SK-N-SH treated with all-trans-retinoic acid at 6 μM for 48 hours (cell line): ENCODE data around the gene ZC3H14.

Experiments used
- ATAC-seq: fragments of 200-7000 bp; cut with Tn5 transposase; 3 replicates; pipeline ENCODE4 v1.9.1; 2020; ENCODE audit warnings: mild to moderate bottlenecking, moderate library complexity
- ARNTL ChIP-seq: fragments of 450-650 bp; formaldehyde crosslinking; IDR thresholded peaks from 2 replicates; pipeline ENCODE4 v1.5.0; 2020; ENCODE audit warnings: low read depth, mild to moderate bottlenecking, moderate library complexity, borderline replicate concordance
- BACH2 ChIP-seq: fragments of 250-450 bp; sonication (Bioruptor Pico); IDR thresholded peaks from 2 replicates; pipeline ENCODE4 v1.9.0; 2021; ENCODE audit warnings: mild to moderate bottlenecking, borderline replicate concordance
- CSDC2 ChIP-seq: fragments of 250-450 bp; sonication (Bioruptor Pico); IDR thresholded peaks from 2 replicates; pipeline ENCODE4 v1.5.0; 2020; ENCODE audit warnings: mild to moderate bottlenecking, moderate library complexity
- ESRRG ChIP-seq: fragments of 250-450 bp; sonication (Bioruptor Pico); IDR thresholded peaks from 2 replicates; pipeline ENCODE4 v1.6.1; 2021; ENCODE audit warnings: mild to moderate bottlenecking
- GLIS3 ChIP-seq: fragments of 250-450 bp; sonication (Bioruptor Pico); IDR thresholded peaks from 2 replicates; pipeline ENCODE4 v1.5.0; 2020; ENCODE audit warnings: mild to moderate bottlenecking, moderate library complexity
- ISL1 ChIP-seq: fragments of 250-450 bp; sonication (Bioruptor Pico); IDR thresholded peaks from 2 replicates; pipeline ENCODE4 v2.1.2; 2022; ENCODE audit warnings: mild to moderate bottlenecking, moderate library complexity
- OSR1 ChIP-seq: fragments of 250-450 bp; sonication (Bioruptor Pico); IDR thresholded peaks from 2 replicates; pipeline ENCODE4 v1.8.0; 2022; ENCODE audit warnings: moderate library complexity, mild to moderate bottlenecking, inconsistent platforms
- PPARA ChIP-seq: fragments of 250-450 bp; sonication (Bioruptor Pico); IDR thresholded peaks from 2 replicates; pipeline ENCODE4 v1.5.0; 2020; ENCODE audit warnings: mild to moderate bottlenecking, borderline replicate concordance
- SNAI2 ChIP-seq: fragments of 250-450 bp; sonication (Bioruptor Pico); IDR thresholded peaks from 2 replicates; pipeline ENCODE4 v1.5.0; 2020; ENCODE audit warnings: mild to moderate bottlenecking, moderate library complexity
- TCF4 ChIP-seq: fragments of 250-450 bp; sonication (Bioruptor Pico); IDR thresholded peaks from 2 replicates; pipeline ENCODE4 v1.8.0; 2021; ENCODE audit warnings: mild to moderate bottlenecking, moderate library complexity, borderline replicate concordance
- TOX ChIP-seq: fragments of 250-450 bp; sonication (Bioruptor Pico); IDR thresholded peaks from 2 replicates; pipeline ENCODE4 v1.8.0; 2021; ENCODE audit warnings: mild to moderate bottlenecking, moderate library complexity, borderline replicate concordance
- ZC3H10 ChIP-seq: fragments of 250-450 bp; sonication (Bioruptor Pico); IDR thresholded peaks from 2 replicates; pipeline ENCODE4 v1.5.1; 2021; ENCODE audit warnings: mild to moderate bottlenecking, moderate library complexity
- ZFP3 ChIP-seq: fragments of 250-450 bp; sonication (Bioruptor Pico); IDR thresholded peaks from 2 replicates; pipeline ENCODE4 v1.5.0; 2020; ENCODE audit warnings: mild to moderate bottlenecking, moderate library complexity
- ZFP30 ChIP-seq: fragments of 450-650 bp; formaldehyde crosslinking; IDR thresholded peaks from 2 replicates; pipeline ENCODE4 v1.5.0; 2022; ENCODE audit warnings: mild to moderate bottlenecking, moderate library complexity
- ZNF565 ChIP-seq: fragments of 450-650 bp; formaldehyde crosslinking; conservative IDR thresholded peaks from 2 replicates; pipeline ENCODE4 v1.5.0; 2020; ENCODE audit warnings: low read depth, mild to moderate bottlenecking, moderate library complexity
- ZNF70 ChIP-seq: fragments of 450-650 bp; formaldehyde crosslinking; IDR thresholded peaks from 2 replicates; pipeline ENCODE4 v1.5.0; 2020; ENCODE audit warnings: mild to moderate bottlenecking, moderate library complexity
- ZNF8 ChIP-seq: fragments of 450-650 bp; formaldehyde crosslinking; IDR thresholded peaks from 2 replicates; pipeline ENCODE4 v1.5.0; 2020; ENCODE audit warnings: mild to moderate bottlenecking, moderate library complexity
- TF ChIP-seq, protein P1 (sequence below): fragments of 250-450 bp; sonication (Bioruptor Pico); IDR thresholded peaks from 2 replicates; pipeline ENCODE4 v1.5.1; 2021; ENCODE audit warnings: mild to moderate bottlenecking, moderate library complexity
- TF ChIP-seq, protein P2 (sequence below): fragments of 250-450 bp; sonication (Bioruptor Pico); IDR thresholded peaks from 2 replicates; pipeline ENCODE4 v1.5.1; 2020; ENCODE audit warnings: low read depth, mild to moderate bottlenecking, moderate library complexity
- TF ChIP-seq, protein P3 (sequence below): fragments of 250-450 bp; sonication (Bioruptor Pico); IDR thresholded peaks from 2 replicates; pipeline ENCODE4 v1.5.0; 2020; ENCODE audit warnings: mild to moderate bottlenecking, moderate library complexity
- TF ChIP-seq, protein P4 (sequence below): fragments of 250-450 bp; sonication (Bioruptor Pico); IDR thresholded peaks from 2 replicates; pipeline ENCODE4 v1.8.0; 2021; ENCODE audit warnings: low read depth, mild to moderate bottlenecking, moderate library complexity, borderline replicate concordance

The ZC3H14 gene

DNA sequence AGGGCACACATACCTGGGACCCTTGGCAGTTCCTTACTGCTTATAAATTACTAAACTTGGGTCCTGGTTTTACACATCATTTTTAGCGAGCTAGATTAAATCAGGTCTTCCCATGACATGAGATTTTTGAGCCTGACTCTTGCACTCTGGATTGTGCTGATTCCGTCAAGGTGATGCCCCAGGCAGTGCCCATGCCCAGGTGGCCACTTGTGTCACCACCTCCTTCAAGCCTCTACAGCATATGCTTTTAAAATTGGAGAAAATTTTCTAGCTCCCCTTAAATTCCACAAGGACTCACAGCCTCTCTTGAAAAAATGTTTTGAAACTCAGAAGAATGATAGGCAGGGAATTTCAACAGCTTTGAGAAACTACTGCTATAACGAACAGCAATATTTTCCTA, 17.6 kb upstream of the ZC3H14 start:
- TF ChIP-seq ISL1 (CRISPR knock-in tag) (no peak), ZC3H10 (no peak), ZNF565 (CRISPR knock-in tag) (no peak), ESRRG (CRISPR knock-in tag) (no peak), SNAI2 (CRISPR knock-in tag) (no peak), PPARA (CRISPR knock-in tag) (no peak), TOX (no peak), ARNTL (CRISPR knock-in tag) (no peak), ZFP30 (CRISPR knock-in tag) (no peak), ZNF70 (CRISPR knock-in tag) (no peak), TCF4 (CRISPR knock-in tag) (no peak), BACH2 (CRISPR knock-in tag) (no peak), ZFP3 (CRISPR knock-in tag) (no peak), GLIS3 (no peak), OSR1 (CRISPR knock-in tag) (no peak), ZNF8 (CRISPR knock-in tag) (no peak)
- TF ChIP-seq, protein P1, sequence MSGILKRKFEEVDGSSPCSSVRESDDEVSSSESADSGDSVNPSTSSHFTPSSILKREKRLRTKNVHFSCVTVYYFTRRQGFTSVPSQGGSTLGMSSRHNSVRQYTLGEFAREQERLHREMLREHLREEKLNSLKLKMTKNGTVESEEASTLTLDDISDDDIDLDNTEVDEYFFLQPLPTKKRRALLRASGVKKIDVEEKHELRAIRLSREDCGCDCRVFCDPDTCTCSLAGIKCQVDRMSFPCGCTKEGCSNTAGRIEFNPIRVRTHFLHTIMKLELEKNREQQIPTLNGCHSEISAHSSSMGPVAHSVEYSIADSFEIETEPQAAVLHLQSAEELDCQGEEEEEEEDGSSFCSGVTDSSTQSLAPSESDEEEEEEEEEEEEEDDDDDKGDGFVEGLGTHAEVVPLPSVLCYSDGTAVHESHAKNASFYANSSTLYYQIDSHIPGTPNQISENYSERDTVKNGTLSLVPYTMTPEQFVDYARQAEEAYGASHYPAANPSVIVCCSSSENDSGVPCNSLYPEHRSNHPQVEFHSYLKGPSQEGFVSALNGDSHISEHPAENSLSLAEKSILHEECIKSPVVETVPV (CRISPR knock-in tag): no peak
- TF ChIP-seq, protein P2, sequence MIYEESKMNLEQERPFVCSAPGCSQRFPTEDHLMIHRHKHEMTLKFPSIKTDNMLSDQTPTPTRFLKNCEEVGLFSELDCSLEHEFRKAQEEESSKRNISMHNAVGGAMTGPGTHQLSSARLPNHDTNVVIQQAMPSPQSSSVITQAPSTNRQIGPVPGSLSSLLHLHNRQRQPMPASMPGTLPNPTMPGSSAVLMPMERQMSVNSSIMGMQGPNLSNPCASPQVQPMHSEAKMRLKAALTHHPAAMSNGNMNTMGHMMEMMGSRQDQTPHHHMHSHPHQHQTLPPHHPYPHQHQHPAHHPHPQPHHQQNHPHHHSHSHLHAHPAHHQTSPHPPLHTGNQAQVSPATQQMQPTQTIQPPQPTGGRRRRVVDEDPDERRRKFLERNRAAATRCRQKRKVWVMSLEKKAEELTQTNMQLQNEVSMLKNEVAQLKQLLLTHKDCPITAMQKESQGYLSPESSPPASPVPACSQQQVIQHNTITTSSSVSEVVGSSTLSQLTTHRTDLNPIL (CRISPR knock-in tag): no peak
- TF ChIP-seq, protein P3, sequence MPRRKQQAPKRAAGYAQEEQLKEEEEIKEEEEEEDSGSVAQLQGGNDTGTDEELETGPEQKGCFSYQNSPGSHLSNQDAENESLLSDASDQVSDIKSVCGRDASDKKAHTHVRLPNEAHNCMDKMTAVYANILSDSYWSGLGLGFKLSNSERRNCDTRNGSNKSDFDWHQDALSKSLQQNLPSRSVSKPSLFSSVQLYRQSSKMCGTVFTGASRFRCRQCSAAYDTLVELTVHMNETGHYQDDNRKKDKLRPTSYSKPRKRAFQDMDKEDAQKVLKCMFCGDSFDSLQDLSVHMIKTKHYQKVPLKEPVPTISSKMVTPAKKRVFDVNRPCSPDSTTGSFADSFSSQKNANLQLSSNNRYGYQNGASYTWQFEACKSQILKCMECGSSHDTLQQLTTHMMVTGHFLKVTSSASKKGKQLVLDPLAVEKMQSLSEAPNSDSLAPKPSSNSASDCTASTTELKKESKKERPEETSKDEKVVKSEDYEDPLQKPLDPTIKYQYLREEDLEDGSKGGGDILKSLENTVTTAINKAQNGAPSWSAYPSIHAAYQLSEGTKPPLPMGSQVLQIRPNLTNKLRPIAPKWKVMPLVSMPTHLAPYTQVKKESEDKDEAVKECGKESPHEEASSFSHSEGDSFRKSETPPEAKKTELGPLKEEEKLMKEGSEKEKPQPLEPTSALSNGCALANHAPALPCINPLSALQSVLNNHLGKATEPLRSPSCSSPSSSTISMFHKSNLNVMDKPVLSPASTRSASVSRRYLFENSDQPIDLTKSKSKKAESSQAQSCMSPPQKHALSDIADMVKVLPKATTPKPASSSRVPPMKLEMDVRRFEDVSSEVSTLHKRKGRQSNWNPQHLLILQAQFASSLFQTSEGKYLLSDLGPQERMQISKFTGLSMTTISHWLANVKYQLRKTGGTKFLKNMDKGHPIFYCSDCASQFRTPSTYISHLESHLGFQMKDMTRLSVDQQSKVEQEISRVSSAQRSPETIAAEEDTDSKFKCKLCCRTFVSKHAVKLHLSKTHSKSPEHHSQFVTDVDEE (CRISPR knock-in tag): no peak
- ATAC-seq: no peak

DNA sequence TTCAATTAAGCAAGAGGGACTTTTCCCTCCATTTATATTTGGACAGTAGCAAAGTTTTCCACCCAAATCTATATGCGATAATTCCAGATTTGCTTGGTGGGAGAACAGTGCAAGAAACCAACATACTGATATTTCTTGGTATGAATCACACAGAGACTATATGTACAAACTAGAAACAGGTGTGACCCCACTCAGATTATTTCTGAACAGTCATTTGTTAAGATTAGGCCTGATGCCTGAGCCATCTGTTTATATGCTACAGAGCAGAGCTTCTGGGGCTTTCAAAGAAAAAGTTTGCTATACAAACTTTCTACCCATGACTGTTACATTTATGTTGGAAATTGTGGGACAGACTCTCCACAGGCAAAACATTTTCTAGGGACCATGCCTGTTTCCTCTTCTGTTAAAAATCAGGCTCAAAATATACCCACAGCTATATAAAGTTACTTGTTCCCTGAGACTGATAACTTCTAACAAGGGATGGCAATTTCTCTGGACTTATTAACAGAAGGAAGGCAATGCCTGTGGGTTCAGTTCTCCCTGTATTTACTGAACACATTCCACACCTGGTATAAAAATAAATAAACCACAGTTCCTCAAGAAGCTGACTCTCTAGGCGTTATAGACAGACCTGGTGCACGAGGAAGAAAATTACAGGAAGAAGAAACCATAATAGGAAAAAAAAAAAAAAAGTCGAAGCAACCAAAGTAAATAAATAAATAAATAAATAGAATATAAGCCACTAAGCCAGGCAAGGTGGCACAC, 16.0 kb upstream of the ZC3H14 start:
- ATAC-seq: no peak
- TF ChIP-seq TCF4 (CRISPR knock-in tag): no peak
- TF ChIP-seq CSDC2: no peak
- TF ChIP-seq, protein P3 (CRISPR knock-in tag): no peak
- TF ChIP-seq BACH2 (CRISPR knock-in tag): no peak
- no peak for TF ChIP-seq PPARA (CRISPR knock-in tag)
- TF ChIP-seq ZFP30 (CRISPR knock-in tag): no peak
- TF ChIP-seq ZC3H10: no peak
- TF ChIP-seq ZNF565 (CRISPR knock-in tag): no peak
- no peak for TF ChIP-seq TOX
- TF ChIP-seq, protein P2 (CRISPR knock-in tag): no peak
- TF ChIP-seq, protein P4, sequence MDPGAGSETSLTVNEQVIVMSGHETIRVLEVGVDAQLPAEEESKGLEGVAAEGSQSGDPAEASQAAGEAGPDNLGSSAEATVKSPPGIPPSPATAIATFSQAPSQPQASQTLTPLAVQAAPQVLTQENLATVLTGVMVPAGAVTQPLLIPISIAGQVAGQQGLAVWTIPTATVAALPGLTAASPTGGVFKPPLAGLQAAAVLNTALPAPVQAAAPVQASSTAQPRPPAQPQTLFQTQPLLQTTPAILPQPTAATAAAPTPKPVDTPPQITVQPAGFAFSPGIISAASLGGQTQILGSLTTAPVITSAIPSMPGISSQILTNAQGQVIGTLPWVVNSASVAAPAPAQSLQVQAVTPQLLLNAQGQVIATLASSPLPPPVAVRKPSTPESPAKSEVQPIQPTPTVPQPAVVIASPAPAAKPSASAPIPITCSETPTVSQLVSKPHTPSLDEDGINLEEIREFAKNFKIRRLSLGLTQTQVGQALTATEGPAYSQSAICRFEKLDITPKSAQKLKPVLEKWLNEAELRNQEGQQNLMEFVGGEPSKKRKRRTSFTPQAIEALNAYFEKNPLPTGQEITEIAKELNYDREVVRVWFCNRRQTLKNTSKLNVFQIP (CRISPR knock-in tag): no peak
- TF ChIP-seq, all 23 proteins: peak for 0
